ENCODE measurements around the gene BARHL2. TPM values are rescaled to one million over a fixed set of nuclear protein-coding genes. Genes with fewer than 3 reads are reported as not detected.

The BARHL2 gene
- total and polyA plus RNA-seq, 2 of the 4 experiments (the other 2 are of a cell fraction), result not detected

- CTCF ChIA-PET, result interaction anchor here (0.7 to 1.2 kb wide), 2 partner anchors 10 to 111 kb away, joined by 3 to 4 read pairs; no protein-coding TSS in a partner anchor
- Histone ChIP-seq H2BK120ac (ENCODE audit: low read depth, low read length) (no peak overlapping the region), H3K79me1 (ENCODE audit: low read depth in 1 of 2, low read length in 2 of 2) (no peaks in the 10 kb centered on the region), H2AFZ (replicated peaks; ENCODE audit: low read length, poor library complexity) (no peak overlapping the region), H3K9me1 (ENCODE audit: insufficient read depth, low read length) (no peaks in the 10 kb centered on the region), H4K5ac (ENCODE audit: low read depth, low read length) (no peak overlapping the region), H2AK9ac (replicated peaks; ENCODE audit: low read depth, low read length, poor library complexity) (no peak overlapping the region), H2BK20ac (ENCODE audit: low read depth, low read length) (no peak overlapping the region), H3K4me3 (ENCODE audit: insufficient read depth, low read depth, low read length) (no peak overlapping the region), H3K56ac (ENCODE audit: extremely low read depth, insufficient read depth, low read length) (no peak overlapping the region), H3K36me3 (ENCODE audit: control insufficient read depth, insufficient read depth, low read length) (no peaks in the 10 kb centered on the region), H3K27ac (ENCODE audit: insufficient read depth, low read length) (no peak overlapping the region), H2AK5ac (ENCODE audit: low read depth, low read length) (no peak overlapping the region), H4K20me1 (ENCODE audit: insufficient read depth, low read length) (no peaks in the 10 kb centered on the region), H2BK5ac (ENCODE audit: low read depth, low read length, poor library complexity, severe bottlenecking) (no peak overlapping the region), H3K14ac (replicated peaks; ENCODE audit: low read depth, low read length) (no peak overlapping the region), H4K91ac (ENCODE audit: insufficient read depth, low read depth, low read length) (no peak overlapping the region), H4K8ac (ENCODE audit: low read depth in 2 of 2, low read length in 2 of 2) (no peak overlapping the region), H3K18ac (ENCODE audit: low read depth, low read length) (no peak overlapping the region), H3K4me2 (ENCODE audit: low read depth, low read length) (no peak overlapping the region), H3K23ac (ENCODE audit: low read depth, low read length) (no peak overlapping the region), H3K9ac (ENCODE audit: low read depth, low read length) (no peak overlapping the region), H3K27me3 (ENCODE audit: control insufficient read depth, insufficient read depth, low read length) (no peaks in the 10 kb centered on the region), H2BK15ac (ENCODE audit: low read depth, low read length) (no peak overlapping the region), H3K4me1 (ENCODE audit: control insufficient read depth, insufficient read depth, low read length) (no peaks in the 10 kb centered on the region), H3K4ac (ENCODE audit: low read depth, low read length) (no peak overlapping the region), H3K9me3 (ENCODE audit: control insufficient read depth, insufficient read depth, low read length) (no peaks in the 10 kb centered on the region)
- POLR2A ChIA-PET (ENCODE audit: unreplicated experiment), result no interaction called here
- in situ Hi-C loops (cut with MboI; ENCODE audit: low sequenced_read_pairs), result no loop called here
- BruUV-seq (replicated peaks), result no TSS peak
- DNase-seq, result no peak
- no peak for ATAC-seq (ENCODE audit: low read depth)
- intact Hi-C loops (cut with micrococcal nuclease), result no loop called here
- dilution Hi-C loops (cut with HindIII; ENCODE audit: low sequenced_read_pairs, unreplicated experiment), result no loop called here
- no CpG with 5 or more reads among the region's 1 CpG for WGBS, 2 experiments (ENCODE audit: extremely low coverage in 2 of 2, insufficient read length in 1 of 2)
- TF ChIP-seq FOS (IDR thresholded peaks at IDR 0.05; ENCODE audit: low read depth, low read length) (no peak), MXI1 (IDR thresholded peaks at IDR 0.05; ENCODE audit: borderline replicate concordance, low read depth, low read length) (no peak), SMC3 (IDR thresholded peaks at IDR 0.05; ENCODE audit: low read depth, low read length) (no peak), MAZ (IDR thresholded peaks at IDR 0.05; ENCODE audit: borderline replicate concordance, low read depth, low read length) (no peak), RAD21 (IDR thresholded peaks at IDR 0.05; ENCODE audit: low read length) (no peak), CHD1 (IDR thresholded peaks at IDR 0.05; ENCODE audit: low read depth, low read length) (no peak), BHLHE40 (IDR thresholded peaks at IDR 0.05; ENCODE audit: low read depth, low read length) (no peak), RCOR1 (IDR thresholded peaks at IDR 0.05; ENCODE audit: insufficient replicate concordance, low read length) (no peak), CTCF (conservative IDR thresholded peaks at IDR 0.05; ENCODE audit: low read depth, low read length) (no peak)
Measured at GRCh38 chr1:90675161-90675847, 41.8 kb downstream of the BARHL2 start.

Measured in IMR-90 (cell line).